ENCODE measurements around the gene MYH9.

The MYH9 gene

DNA sequence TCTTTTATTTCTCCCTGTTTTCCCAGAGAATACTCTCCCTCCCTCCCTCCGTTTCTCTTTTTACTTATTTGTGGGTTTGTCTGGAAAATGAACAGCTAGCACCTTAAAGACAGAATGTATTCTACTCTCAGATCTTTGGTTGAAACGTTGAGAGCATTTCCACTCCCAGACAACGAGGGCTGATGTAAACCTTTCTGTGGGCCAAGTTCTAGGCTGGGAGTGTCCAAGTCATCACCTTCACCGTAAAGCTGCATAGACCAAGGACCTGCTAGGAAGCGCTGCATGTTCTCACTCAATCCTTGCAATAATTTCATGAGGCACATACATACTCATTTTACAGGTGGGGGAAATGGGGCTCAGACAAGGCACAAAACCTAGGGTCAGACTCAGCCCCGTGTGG is 32.4 kb downstream of the MYH9 start:
- no peak for DNase-seq
- intact Hi-C loops (cut with DNase I): no loop called here

- peak in 1 of 10 donors; percentile 67 for DNase-seq
- intact Hi-C loops (cut with DNase I): no loop called here
Observed at GRCh38 chr22:36352803-36353507, 34.8 kb downstream of the MYH9 start.

DNA sequence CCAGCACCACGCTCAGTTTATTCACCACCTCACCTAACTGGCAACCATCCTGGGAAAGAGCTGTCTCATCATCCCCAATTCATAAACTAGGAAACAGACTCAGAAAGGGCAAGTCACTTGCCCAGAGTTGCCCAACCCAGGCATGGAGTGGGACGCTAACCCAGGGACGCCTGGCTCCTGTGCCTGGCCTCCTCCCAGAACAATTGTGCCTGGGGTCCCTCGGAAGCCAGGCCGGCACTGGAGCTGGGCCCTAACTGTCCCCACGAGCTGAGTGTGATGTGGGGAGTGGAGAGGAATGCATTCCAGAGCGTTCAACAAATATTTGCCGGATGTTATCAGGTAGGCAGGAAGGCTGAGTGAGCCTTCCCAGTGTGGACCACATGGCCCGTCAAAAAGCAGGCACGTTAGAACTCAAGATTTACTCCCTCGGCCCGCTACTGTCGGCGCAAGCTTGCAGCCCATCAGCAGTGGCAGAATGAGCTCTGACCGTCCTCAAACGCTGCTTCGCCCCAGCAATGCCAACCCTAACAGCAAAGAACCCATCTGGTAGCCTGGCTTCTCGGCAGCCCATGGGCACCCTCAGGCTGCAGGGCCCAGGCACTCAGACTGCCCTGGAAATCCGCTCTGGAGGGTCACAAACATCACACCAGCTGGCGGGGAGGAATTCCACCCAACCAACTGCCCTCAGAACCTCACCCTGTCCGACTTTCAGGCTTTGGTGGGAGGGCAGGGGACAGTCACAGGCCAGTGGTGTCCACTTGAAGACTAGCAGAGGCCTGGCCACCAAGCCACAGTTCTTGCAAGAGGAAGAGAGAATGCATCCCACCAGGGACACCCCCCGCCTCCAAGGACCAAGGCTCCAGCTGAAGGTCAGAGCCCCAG is 35.6 kb downstream of the MYH9 start:
- DNase-seq: peak in 1 of 10 donors; percentile 50
- intact Hi-C loops (cut with DNase I): no loop called here

DNA sequence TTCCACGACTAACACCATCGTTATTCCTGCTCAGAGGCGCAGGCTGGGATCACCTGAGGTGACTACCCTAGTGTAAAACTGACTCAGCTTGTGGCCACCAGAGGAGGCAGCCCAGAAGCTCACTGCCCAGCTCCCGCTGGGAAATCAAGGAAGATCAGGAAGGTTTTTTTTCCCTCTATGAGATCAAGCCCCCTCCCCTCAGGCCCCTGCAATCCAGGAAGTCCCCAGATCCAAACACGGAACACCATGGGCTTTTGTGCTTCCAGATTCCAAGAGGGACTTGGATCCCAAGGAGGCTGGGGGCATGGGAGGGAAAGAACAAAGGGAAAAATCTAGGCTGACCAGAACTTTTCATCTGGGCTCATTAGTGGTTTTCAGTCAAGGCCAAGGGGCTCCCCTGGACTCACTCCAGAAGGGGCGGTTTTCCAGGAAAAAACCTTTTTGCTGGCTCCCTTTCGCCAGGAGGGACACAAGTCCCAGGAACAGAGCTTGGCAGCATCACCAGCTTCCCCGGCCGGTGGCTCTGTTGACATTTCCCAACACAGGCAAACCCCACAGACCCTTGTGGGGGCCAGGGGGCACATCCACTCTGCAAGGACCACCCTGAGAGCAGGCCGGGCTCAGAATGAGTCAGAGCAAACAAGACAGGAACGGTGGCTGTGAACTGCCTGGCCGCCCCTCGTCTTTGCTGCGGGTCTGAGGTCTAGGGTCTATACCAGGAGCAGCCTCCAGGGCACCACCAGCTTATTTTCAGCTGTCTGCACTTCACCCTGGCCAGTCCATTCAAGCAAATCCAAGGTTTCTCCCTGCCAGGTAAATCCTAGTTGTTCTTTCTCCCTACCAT is 36.8 kb downstream of the MYH9 start:
- DNase-seq: peak in 1 of 10 donors; percentile 77
- intact Hi-C loops (cut with DNase I): no loop called here

- intact Hi-C loops (cut with DNase I): no loop called here
- DNase-seq: no peak
Observed at GRCh38 chr22:36349726-36350125, 38.0 kb downstream of the MYH9 start.

DNA sequence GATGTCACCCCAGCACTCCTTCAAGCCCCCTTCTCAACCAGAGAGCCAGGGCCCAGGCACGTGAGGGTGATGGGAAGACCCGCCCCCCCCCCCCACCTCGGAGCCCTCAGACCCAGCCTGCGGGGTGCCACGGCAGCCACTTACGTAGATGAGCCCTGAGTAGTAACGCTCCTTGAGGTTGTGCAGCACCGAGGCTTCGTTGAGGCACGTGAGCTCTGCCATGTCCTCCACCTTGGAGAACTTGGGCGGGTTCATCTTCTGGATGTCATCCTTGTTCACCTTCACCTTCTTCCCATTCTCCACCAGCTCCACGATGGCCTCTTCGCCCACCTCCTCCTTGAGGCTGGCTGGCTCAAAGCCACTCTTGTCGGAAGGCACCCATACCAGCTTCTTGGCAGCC is 39.0 kb downstream of the MYH9 start:
- DNase-seq: no peak
- intact Hi-C loops (cut with DNase I): no loop called here

- peak in 1 of 10 donors; percentile 1 for DNase-seq
- intact Hi-C loops (cut with DNase I): no loop called here
Observed at GRCh38 chr22:36347094-36347493, 40.7 kb downstream of the MYH9 start.

DNA sequence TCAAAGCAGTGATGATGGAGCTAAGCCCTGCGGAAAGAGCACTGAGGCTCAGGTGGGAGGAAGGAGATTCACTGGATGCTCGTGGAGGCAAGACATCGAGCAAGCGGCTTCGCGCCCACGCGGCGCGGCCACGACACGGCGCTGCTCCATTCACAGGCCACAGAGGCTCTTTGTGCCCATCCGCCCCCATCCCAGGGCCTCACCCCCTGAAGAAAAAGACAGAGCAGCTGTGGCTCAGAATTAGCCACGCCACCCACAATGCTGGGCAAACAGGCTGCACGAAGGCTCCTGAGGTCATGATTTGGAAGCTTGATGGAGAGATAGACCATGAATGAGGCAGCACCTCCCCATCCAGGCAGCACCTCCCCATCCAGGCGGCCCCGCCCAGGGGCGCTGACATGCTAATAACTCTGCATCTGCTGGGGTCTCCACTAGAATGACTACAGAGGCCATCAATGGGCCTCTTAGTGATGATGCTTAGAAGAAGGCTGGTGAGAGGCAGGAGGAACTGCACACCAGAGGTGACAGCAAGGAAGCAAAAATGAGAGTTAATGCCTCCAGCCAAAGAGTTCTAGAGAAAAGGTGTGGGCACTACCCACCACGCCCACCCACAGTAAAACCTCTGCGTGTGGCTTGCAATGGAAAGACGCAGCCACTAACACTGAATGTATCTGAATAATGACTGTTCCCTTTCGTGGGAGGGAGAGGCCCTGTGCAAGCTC is 43.5 kb downstream of the MYH9 start:
- intact Hi-C loops (cut with DNase I): loop anchor here (5.0 kb wide), 1 partner anchor 43 kb away; the partner anchor contains the start of gene MYH9
- peak in 8 of 10 donors; percentile 59 to 97 (median 70) for DNase-seq

GRCh38 chr22:36343720-36344105 is 44.1 kb downstream of the MYH9 start:
- peak in 1 of 10 donors; percentile 88 for DNase-seq
- intact Hi-C loops (cut with DNase I): loop anchor here (5.0 kb wide), 1 partner anchor 44 kb away; the partner anchor contains the start of gene MYH9

- intact Hi-C loops (cut with DNase I): loop anchor here (5.0 kb wide), 1 partner anchor 44 kb away; the partner anchor contains the start of gene MYH9
- DNase-seq: no peak
Observed at GRCh38 chr22:36343070-36343719, 44.6 kb downstream of the MYH9 start.

GRCh38 chr22:36341640-36342041 is 46.1 kb downstream of the MYH9 start:
- intact Hi-C loops (cut with DNase I): loop anchor here (5.0 kb wide), 1 partner anchor 46 kb away; the partner anchor contains the start of gene MYH9
- DNase-seq: peak in 3 of 10 donors; percentile 55 to 94 (median 63)

GRCh38 chr22:36340621-36341020 is 47.1 kb downstream of the MYH9 start:
- no peak for DNase-seq
- intact Hi-C loops (cut with DNase I): loop anchor here (5.0 kb wide), 1 partner anchor 47 kb away; the partner anchor contains the start of gene MYH9

DNA sequence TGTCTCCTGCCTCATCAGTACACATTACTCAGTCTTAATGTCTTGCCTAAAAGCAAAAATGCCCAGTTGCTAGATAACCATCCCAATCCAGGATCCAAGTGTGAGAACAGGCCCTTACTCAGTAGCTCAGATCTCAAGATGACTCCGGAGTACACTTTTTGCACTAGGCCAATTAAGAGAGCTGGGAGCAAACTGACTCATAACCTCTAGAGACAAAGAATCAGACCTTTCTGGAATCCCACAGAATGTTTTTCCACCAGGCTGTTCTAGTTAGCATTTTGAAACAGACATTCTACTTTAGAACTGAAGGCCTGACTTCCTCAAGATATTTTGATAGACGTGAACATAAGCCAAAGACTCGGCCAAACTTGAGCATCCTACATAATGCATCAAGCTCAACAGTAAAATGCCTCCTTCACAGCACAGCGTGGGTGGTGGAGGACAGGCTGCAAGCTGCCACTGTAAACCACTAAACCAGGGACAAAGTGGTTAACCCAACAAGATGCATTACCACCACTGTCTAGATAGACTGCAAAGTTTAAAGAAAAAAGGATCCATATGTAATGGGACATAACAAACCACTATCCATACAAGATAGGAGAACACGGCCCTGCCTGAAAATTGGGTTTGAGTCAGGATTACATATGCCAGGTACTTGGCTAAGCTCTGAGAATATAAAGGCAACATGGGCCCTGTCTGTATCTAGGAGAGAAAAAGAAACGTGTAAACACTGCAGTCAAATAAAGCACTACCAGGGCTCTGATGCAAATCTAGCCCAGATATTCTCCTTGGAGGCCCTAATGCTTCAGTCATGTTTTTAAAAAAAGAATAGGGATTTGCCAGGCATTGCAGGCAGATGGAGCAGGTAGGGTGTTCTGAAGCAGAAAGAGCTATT is 48.3 kb downstream of the MYH9 start:
- DNase-seq: no peak
- intact Hi-C loops (cut with DNase I): loop anchor here (5.0 kb wide), 1 partner anchor 48 kb away; the partner anchor contains the start of gene MYH9

- intact Hi-C loops (cut with DNase I): no loop called here
- DNase-seq: no peak
Observed at GRCh38 chr22:36337365-36338130, 50.2 kb downstream of the MYH9 start.

DNA sequence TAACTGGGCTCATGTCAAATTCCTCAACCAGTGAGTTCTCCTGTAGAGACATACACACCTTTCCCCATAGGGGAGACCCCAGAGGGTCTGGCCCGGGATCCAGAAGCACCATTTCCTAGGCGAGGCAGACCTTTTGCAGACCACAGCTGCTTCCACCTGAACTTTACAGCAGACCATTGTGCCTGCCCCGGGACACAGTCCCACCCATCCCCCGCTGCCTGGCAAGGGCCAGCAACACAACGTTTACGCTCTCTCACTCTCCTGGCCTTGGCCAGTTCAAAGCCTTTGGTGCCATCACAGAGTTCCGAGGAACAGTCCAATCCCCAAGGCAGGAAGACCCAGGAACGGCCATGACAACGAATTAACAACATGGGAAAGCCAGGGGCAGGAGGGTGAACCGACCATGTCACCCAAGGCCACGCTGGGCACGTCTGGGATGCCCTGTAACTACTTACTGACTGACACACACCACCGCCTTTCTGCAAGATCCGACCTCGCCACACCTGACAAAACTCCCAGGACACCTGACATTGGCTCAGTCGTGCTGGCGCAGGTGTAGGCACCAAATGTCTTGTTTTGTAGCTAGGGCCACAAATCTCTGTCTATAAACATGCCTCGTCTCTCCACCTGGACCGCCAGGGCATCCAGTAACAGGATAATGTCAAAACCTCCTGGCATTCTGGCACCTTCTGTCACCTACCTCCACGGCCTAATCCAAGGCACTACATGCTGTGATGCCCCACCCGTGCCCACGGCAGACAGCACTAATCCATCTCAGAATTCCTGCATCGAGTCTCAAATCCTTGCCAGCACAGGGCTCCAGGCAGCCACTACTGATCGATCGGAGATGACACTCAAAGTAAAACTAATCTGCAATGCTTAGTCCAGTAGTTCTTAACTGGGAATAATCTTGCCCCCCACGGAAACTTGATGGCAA is 51.3 kb downstream of the MYH9 start:
- intact Hi-C loops (cut with DNase I): no loop called here
- no peak for DNase-seq

- intact Hi-C loops (cut with DNase I): no loop called here
- no peak for DNase-seq
Observed at GRCh38 chr22:36335621-36336020, 52.1 kb downstream of the MYH9 start.

Data from posterior cingulate gyrus (tissue), 11 donors.